Stimulated activated effector memory CD8-positive, alpha-beta T cell treated with anti-CD3 and anti-CD28 coated beads, Interleukin-12 subunit alpha, Interleukin-12 subunit beta, amount 100 ng/mL, for 72 hours (primary cell): Measurements from ENCODE around the gene KCNS3.

ENCODE experiments used
- ATAC-seq: fragments of 150-1000 bp; cut with Tn5 transposase; 2 replicates; pipeline ENCODE4 v1.10.0; 2021
- DNase-seq, 2 donors: peaks; one replicate each; pipeline ENCODE4 v3.0.0; 2021 to 2022; ENCODE audit warnings: low spot score in 2 of 2
- H3K27ac Mint-ChIP-seq: one replicate; pipeline ENCODE4 v1.8.0; 2022; ENCODE audit warnings: mild to moderate bottlenecking, mixed read lengths
- H3K36me3 Mint-ChIP-seq: one replicate; pipeline ENCODE4 v1.8.0; 2022; ENCODE audit warnings: mild to moderate bottlenecking, mixed read lengths
- H3K4me1 Mint-ChIP-seq: one replicate; pipeline ENCODE4 v1.8.0; 2022; ENCODE audit warnings: mixed read lengths
- H3K4me3 Mint-ChIP-seq: one replicate; pipeline ENCODE4 v1.8.0; 2022; ENCODE audit warnings: mild to moderate bottlenecking, mixed read lengths
- H3K9me3 Mint-ChIP-seq: one replicate; pipeline ENCODE4 v1.8.0; 2022; ENCODE audit warnings: mixed read lengths

Gene KCNS3

DNA sequence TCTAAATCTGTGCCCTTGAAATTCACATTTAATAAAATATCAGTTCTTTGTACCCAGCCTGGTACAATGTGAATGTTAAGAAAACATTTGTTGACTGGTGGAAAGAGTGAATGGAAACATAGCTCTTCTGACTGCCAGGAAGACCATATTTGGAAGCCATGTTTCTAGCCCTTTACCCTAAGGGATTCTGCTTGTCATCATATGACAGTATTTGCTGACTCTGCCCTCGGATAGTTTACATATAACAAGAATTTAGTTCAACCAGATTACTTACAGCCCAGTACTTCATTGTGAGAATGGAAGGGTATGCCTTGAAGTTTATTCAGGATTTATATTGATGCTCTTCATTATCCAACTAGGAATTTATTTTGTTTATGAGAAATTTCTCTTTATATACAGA is 13.8 kb upstream of the KCNS3 start:
- H3K4me1 Mint-ChIP-seq: no peaks in the 10 kb centered on the region
- H3K9me3 Mint-ChIP-seq: no peaks in the 10 kb centered on the region
- no peak for ATAC-seq
- DNase-seq: no peak
- no peak overlapping the region for H3K4me3 Mint-ChIP-seq
- no peaks in the 10 kb centered on the region for H3K36me3 Mint-ChIP-seq
- H3K27ac Mint-ChIP-seq: no peak overlapping the region

DNA sequence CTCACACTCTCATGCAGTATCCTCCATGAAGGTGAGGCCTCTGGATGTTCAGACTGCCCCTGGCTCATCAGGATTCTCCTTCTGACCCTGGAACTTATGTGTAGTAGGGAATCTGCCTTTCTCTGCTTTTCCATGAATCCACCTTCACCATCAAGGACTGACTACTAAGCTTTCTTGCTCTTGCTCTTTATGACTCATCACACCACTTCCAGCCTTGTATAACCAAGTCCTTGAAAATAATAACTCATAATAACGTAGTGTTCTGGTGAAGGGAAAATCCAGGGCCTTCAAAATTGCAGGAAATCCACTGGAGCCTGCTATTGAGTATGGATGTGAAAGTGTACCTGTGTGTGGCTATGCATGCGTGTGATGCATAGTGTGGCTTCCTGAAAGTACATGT is 11.3 kb upstream of the KCNS3 start:
- Mint-ChIP-seq H3K4me1 (no peaks in the 10 kb centered on the region), H3K36me3 (no peaks in the 10 kb centered on the region), H3K9me3 (no peaks in the 10 kb centered on the region), H3K27ac (no peak overlapping the region), H3K4me3 (no peak overlapping the region)
- ATAC-seq (no peak), DNase-seq (no peak)

DNA sequence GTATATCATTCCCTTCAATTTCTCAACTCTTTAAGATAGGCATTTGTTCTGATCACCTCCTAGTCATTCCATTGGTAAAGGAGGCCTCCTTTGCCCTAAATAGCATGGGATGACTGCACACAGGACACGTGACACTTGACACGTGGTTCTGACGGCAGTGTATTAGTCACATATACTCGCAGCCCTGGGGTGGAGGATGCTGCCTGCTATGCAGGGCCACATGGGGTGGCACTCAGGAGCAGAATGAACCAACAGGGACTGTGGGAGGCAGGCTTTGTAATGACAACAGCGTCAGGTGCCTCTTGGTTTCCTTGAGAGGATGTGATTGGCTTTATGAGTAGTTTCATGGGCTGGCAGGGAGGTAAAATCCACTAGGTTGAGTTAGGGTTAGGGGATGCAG is 9.3 kb upstream of the KCNS3 start:
- H3K36me3 Mint-ChIP-seq: no peaks in the 10 kb centered on the region
- H3K27ac Mint-ChIP-seq: no peak overlapping the region
- H3K9me3 Mint-ChIP-seq: no peaks in the 10 kb centered on the region
- no peaks in the 10 kb centered on the region for H3K4me1 Mint-ChIP-seq
- DNase-seq (no peak), ATAC-seq (peak; percentile 66)
- no peak overlapping the region for H3K4me3 Mint-ChIP-seq

DNA sequence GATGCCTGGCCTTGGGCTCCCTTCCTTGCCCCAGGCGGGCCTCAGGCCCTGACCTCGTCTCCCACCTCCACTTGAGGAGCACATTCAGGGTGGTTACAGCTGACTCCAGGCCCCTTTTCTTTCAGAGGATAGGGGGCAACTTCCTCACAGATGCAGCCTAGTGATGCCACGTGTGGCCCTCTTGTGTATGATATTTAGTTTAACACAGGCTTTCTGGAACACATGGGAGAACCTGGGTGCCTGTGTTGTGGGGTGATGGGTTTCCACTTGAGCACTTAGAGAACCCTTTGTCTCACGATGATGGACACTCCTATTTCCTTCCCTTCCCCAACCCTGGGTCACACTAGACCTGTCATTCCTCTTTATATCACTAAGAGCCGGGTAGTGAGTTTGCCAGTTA is 6.8 kb upstream of the KCNS3 start:
- DNase-seq (no peak), ATAC-seq (no peak)

DNA sequence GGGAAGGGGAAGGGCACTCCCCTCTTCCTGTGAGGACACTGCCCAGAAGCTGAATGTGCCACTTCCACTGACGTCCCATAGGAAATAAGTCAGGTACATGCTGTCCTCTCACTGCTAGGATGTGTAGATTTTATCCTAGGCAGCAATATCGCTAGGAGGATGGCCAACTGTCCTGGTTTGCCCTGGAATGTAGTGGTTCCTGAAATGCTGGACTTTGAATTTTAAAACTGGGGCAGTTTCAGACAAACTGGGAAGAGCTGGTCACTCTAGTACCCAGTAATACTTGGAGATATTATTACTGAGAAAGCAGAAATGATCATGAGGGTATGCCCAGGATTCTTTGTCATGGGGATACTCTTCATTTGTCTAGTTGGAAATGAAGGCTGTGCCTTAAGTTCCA is 5.4 kb upstream of the KCNS3 start:
- DNase-seq (no peak), ATAC-seq (no peak)
- H3K4me3 Mint-ChIP-seq: no peak overlapping the region
- no peaks in the 10 kb centered on the region for H3K36me3 Mint-ChIP-seq
- H3K9me3 Mint-ChIP-seq: no peaks in the 10 kb centered on the region
- H3K27ac Mint-ChIP-seq: no peak overlapping the region
- peaks cover 8% of the 10 kb centered on the region for H3K4me1 Mint-ChIP-seq

More for the DNA sequence above, 6.8 kb upstream of the KCNS3 start:
- H3K27ac Mint-ChIP-seq: no peak overlapping the region
- H3K36me3 Mint-ChIP-seq: no peaks in the 10 kb centered on the region
- H3K4me1 Mint-ChIP-seq: no peaks in the 10 kb centered on the region
- H3K9me3 Mint-ChIP-seq: no peaks in the 10 kb centered on the region
- H3K4me3 Mint-ChIP-seq: no peak overlapping the region

DNA sequence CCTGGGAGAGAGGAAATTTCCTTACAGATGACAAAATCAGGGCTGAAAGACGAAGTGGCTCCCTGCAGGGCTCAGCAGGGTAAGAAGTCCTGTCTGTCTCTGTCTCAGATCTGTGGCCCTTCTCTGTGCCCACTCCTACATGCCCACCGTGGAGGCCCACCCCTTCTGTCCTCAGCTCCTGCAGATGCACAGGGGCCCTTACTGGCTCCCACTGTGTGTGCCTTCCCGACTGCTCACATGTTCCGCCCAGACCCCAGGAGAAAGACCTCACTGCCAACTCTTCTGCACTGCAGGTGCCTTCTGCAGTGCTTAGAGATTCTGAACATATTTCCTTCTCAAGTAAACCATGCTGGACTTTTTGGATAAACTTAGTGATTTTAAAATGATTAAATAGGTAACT is 1.9 kb upstream of the KCNS3 start:
- ATAC-seq (no peak), DNase-seq (no peak)
- H3K4me1 Mint-ChIP-seq: peaks cover 9% of the 10 kb centered on the region
- H3K9me3 Mint-ChIP-seq: no peaks in the 10 kb centered on the region
- H3K4me3 Mint-ChIP-seq: no peak overlapping the region
- H3K27ac Mint-ChIP-seq: no peak overlapping the region
- H3K36me3 Mint-ChIP-seq: no peaks in the 10 kb centered on the region

DNA sequence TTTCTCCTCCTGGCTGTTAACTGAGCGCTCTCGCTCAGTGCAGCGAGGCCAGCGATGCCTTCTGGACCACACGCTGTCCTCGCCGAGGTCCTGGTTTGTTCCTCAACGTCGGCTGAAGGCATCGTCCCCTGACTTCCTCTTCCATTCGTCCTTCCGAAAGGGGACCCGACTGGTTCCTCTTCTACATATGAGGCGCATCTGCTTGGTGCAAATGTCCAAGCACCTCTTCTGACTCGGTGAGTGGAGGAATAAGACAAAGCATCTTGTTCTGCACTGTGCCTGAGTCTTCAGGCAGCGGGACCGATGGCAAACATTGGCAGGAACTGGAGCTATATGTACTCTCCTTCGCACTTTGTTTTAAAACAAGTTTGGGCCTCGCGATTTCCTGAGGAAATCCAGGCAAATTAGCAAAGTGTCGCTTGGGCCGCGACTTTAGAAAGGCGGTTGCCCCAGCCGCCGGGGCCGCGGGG is 621 bp upstream of the KCNS3 start:
- DNase-seq: no peak
- Mint-ChIP-seq H3K9me3 (no peaks in the 10 kb centered on the region), H3K27ac (no peak overlapping the region), H3K36me3 (no peaks in the 10 kb centered on the region), H3K4me1 (peaks cover 9% of the 10 kb centered on the region), H3K4me3 (peak overlapping the region; percentile 58)
- ATAC-seq: no peak

DNA sequence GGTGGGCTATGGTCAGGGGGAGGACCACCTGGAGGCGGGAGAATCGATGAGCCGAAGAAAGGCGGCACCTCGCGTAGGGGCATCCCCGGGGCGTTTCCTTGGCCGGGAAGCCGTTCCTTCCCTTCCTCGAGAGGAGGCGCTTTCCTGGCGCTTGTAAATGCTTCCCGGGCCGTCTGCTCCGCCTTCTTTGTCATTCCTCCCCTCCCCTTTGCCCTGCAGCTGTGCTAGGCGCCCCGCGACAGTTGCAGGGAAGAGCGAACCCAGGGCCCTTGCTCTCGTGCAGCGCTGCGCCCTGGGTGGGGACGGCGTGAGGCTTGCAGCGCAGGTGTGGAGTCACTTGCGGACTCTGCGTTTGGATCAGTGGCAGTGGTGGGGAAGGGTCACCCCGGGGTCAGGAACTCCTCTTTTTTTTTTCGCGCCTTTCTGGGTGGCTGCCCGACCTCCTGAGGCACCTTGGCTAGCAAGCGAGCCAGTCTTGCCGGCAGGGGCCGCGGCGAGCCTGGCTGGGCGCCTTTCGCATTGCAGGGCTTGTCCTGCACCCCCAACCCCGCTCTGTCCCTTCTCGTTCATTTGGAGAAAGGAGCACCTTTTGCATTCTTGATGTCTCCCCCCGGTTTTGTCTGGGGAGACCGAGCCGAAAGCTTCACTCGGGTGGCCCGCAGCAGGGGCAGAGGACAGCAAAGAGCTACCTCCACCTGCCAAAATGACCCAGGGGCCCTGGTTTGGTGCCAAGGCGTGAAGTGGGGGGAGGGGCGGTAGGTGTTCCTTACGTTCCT is 858 bp downstream of the KCNS3 start:
- Mint-ChIP-seq H3K4me1 (peaks cover 9% of the 10 kb centered on the region), H3K27ac (no peak overlapping the region), H3K4me3 (peak overlapping the region; percentile 58), H3K9me3 (peaks cover 3% of the 10 kb centered on the region), H3K36me3 (no peaks in the 10 kb centered on the region)
- peak; percentile 38 for ATAC-seq
- no peak for DNase-seq

DNA sequence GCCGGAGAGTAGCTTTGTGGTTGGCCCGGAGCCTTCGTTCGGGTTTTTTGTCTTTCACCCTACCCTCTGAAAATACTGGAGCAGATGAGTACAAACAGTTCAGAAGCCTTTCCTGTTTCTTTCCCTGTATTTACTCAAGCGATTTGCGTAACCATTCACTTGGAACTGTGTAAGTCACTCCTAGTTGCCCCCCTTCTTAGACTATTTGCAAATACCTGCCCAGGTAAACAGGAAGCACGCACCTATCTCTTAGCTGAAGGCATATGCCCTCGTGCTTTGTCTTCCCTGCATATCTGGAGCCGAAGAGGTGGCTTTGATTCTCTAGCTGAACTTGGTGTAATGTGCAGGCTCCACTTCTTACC is 1.4 kb downstream of the KCNS3 start:
- Mint-ChIP-seq H3K4me1 (peaks cover 9% of the 10 kb centered on the region), H3K27ac (no peak overlapping the region), H3K9me3 (peaks cover 3% of the 10 kb centered on the region), H3K36me3 (no peaks in the 10 kb centered on the region), H3K4me3 (peak overlapping the region; percentile 58)
- ATAC-seq: no peak
- no peak for DNase-seq

DNA sequence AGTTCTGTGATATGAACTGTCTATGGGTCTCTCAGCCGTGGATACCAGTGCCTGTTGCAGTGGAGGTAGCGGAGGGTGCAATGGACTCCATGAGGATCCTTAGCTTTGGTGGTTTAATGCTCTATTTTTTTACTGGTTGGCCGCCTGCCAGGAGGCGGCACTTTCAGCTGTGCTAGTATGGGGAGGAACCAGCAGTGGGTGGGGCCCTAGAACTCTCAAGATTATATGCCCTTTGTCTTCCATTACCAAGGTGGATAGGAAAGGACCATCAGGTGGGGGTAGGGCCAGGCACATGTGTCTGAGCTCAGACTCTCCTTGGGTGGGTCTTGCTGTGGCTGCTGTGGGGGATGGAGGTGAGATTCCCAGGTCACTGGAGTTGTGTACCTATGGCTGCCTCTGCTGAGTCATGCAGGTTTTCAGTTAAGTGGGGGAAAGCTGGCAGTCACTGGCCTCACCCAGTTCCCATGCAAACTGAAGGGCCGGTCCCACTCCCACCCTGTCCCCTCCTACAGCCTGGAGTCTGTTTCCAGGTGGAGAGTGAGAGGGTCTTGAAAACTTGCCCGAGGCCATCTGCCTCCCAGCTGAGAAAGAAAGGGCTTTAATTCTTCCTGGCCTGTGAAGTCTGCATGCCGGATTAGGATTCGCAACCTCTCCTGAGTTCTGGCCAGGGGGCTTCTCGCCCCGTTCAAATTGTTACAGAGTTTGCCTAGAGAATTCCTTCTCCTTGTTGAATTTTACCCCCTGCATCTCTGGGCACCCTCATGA is 14.5 kb downstream of the KCNS3 start:
- ATAC-seq: no peak
- no peak overlapping the region for H3K4me3 Mint-ChIP-seq
- DNase-seq: no peak
- H3K27ac Mint-ChIP-seq: no peak overlapping the region
- no peaks in the 10 kb centered on the region for H3K36me3 Mint-ChIP-seq
- peaks cover 7% of the 10 kb centered on the region for H3K9me3 Mint-ChIP-seq
- H3K4me1 Mint-ChIP-seq: no peaks in the 10 kb centered on the region

DNA sequence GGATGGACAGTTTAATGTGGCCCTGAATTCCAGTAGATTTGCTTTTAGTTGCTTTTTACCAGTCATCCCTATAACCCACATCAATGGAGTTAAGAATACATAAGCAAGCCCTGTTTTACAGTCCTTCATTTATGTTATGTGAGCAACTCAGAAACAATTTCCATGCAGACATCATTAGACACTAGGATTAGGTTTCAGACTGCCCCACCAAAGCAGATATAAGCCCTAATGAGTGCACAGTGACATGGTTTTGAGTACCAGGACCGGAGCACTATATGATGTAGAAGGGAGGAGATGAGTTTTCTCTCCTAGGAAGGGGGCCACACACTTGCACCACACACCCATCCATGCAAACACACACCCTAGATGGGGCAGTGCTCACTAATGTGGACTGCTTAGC is 15.5 kb downstream of the KCNS3 start:
- no peak for DNase-seq
- Mint-ChIP-seq H3K4me1 (no peaks in the 10 kb centered on the region), H3K4me3 (no peak overlapping the region), H3K27ac (no peak overlapping the region), H3K36me3 (no peaks in the 10 kb centered on the region), H3K9me3 (peaks cover 7% of the 10 kb centered on the region)
- no peak for ATAC-seq

DNA sequence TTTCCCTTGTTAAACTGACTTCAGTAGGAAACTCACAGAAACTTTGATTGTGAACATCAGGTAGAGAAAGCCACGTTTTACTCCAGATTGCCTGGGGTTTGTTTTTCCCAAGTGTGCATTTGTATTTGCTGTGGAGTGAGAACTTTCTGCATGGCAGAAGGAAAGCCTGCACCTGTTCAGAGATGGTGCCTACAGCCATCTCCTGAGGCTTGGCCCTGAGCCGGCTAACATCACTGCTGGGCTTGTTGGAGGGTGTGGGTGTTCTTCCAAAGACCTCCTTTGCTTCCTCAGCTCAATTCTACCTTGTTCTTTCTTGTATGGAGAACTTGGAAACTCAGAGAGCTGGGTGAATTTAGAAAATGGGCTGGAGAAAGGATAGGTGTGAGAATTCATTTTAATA is 16.1 kb downstream of the KCNS3 start:
- ATAC-seq: no peak
- no peaks in the 10 kb centered on the region for H3K36me3 Mint-ChIP-seq
- H3K9me3 Mint-ChIP-seq: peaks cover 7% of the 10 kb centered on the region
- no peak overlapping the region for H3K27ac Mint-ChIP-seq
- no peaks in the 10 kb centered on the region for H3K4me1 Mint-ChIP-seq
- H3K4me3 Mint-ChIP-seq: no peak overlapping the region
- DNase-seq: no peak

DNA sequence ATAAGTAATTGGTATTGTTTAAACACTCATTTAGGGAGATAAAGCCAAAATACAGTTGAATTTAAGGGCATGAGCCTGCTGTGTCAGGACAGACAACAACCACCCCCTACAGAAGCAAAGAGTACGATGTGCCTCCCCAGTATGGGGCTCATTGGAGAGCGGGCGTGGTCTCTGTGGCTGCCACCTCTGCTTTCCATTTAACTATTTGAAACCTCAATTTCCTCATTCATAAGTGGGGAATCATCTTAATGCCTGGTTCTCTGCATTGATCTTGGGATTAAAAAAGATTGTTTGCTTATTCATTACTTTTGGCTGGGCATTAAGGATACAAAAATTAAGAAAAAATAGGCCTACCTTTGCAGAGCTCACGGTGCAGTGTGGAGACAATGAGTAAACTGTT is 21.4 kb downstream of the KCNS3 start:
- peaks cover 6% of the 10 kb centered on the region for H3K9me3 Mint-ChIP-seq
- no peaks in the 10 kb centered on the region for H3K36me3 Mint-ChIP-seq
- no peak overlapping the region for H3K4me3 Mint-ChIP-seq
- no peak overlapping the region for H3K27ac Mint-ChIP-seq
- ATAC-seq (no peak), DNase-seq (no peak)
- H3K4me1 Mint-ChIP-seq: no peaks in the 10 kb centered on the region

DNA sequence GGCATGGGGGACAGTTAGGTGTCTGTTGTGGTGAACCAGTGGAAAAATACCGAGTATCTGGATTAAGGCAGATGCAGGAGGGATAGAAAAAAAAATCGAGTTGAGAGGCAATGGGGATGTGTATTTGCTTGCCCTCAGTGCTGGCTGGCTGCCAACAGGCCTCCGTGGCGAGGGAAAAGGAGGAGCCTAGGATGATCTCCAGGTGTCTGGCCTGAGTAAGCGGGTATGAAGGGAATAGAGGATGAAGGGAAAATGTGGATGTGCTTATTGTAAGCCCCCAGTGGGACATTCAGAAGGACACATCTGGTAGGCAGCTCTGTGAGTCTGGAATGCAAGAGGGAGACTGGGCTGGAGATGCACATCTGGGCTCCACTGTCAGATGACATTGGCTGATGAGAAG is 22.8 kb downstream of the KCNS3 start:
- Mint-ChIP-seq H3K4me1 (no peaks in the 10 kb centered on the region), H3K4me3 (no peak overlapping the region), H3K27ac (no peak overlapping the region), H3K9me3 (peaks cover 6% of the 10 kb centered on the region), H3K36me3 (no peaks in the 10 kb centered on the region)
- DNase-seq (no peak), ATAC-seq (no peak)

DNA sequence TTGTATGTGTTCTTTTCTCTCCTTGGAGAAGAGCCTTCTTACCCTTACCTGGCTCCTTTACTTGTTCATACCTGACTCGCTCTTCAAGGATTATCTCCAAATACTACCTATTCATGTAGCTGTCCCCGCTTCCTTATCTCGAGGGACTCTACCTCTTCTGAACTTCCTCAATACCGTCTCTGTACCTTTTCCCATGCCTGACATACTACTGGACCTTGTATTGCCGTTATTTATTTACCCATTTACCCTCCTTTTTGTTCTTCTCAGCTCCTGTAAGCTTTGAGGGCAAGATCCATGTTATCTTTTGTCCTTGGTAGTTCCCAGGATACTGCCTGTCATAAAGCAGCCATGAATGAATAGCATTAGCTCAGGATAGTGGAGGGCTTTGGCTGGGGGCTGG is 32.5 kb downstream of the KCNS3 start:
- no peak for DNase-seq
- H3K27ac Mint-ChIP-seq: no peak overlapping the region
- no peaks in the 10 kb centered on the region for H3K4me1 Mint-ChIP-seq
- H3K4me3 Mint-ChIP-seq: no peak overlapping the region
- H3K9me3 Mint-ChIP-seq: peaks cover 2% of the 10 kb centered on the region
- H3K36me3 Mint-ChIP-seq: no peaks in the 10 kb centered on the region
- no peak for ATAC-seq
